HepG2 (cell line): Measurements from ENCODE around the gene CTAGE9. TPM values are rescaled to one million over a fixed set of nuclear protein-coding genes. Genes with fewer than 3 reads are reported as not detected.

ENCODE experiments used
- AHDC1 ChIP-seq: sonication (generic); formaldehyde crosslinking; IDR thresholded peaks from 2 replicates; pipeline ENCODE4 v1.5.1; 2020; ENCODE audit warnings: mild to moderate bottlenecking, missing genetic modification reagents, borderline replicate concordance
- CEBPG ChIP-seq: IDR thresholded peaks from 2 replicates; pipeline ENCODE4 v1.6.1; 2016
- IKZF5 ChIP-seq: IDR thresholded peaks from 2 replicates; pipeline ENCODE4 v1.6.1; 2018; ENCODE audit warnings: missing genetic modification reagents, mild to moderate bottlenecking, missing compliant biosample characterization
- JUN ChIP-seq: sonication (generic); formaldehyde crosslinking; IDR thresholded peaks from 2 replicates; pipeline ENCODE4 v1.4.0; 2020; ENCODE audit warnings: mild to moderate bottlenecking, missing genetic modification reagents
- KDM5A ChIP-seq: fragments of 200-600 bp; sonication (generic); IDR thresholded peaks from 2 replicates; pipeline ENCODE4 v1.7.0; 2018; ENCODE audit warnings: antibody characterized with exemption, mild to moderate bottlenecking, low read length, borderline replicate concordance
- MLLT10 ChIP-seq: sonication (generic); formaldehyde crosslinking; IDR thresholded peaks from 2 replicates; pipeline ENCODE4 v1.4.0; 2020; ENCODE audit warnings: missing genetic modification reagents
- NFATC3 ChIP-seq: sonication (generic); formaldehyde crosslinking; IDR thresholded peaks from 2 replicates; pipeline ENCODE4 v1.5.1; 2020; ENCODE audit warnings: mild to moderate bottlenecking, missing genetic modification reagents
- NFE2 ChIP-seq: sonication (generic); formaldehyde crosslinking; IDR thresholded peaks from 2 replicates; pipeline ENCODE4 v1.4.0; 2020; ENCODE audit warnings: missing genetic modification reagents
- NFIB ChIP-seq: sonication (generic); formaldehyde crosslinking; IDR thresholded peaks from 2 replicates; pipeline ENCODE4 v1.9.0; 2021; ENCODE audit warnings: missing genetic modification reagents, mild to moderate bottlenecking, borderline replicate concordance
- RARA ChIP-seq: IDR thresholded peaks from 2 replicates; pipeline ENCODE4 v1.6.1; 2016; ENCODE audit warnings: missing genetic modification reagents, missing compliant biosample characterization
- SALL2 ChIP-seq: sonication (generic); formaldehyde crosslinking; IDR thresholded peaks from 2 replicates; pipeline ENCODE4 v1.8.1; 2023; ENCODE audit warnings: mild to moderate bottlenecking, missing genetic modification reagents, inconsistent platforms
- TCF7L2 ChIP-seq: IDR thresholded peaks from 2 replicates; pipeline ENCODE4 v1.6.1; 2011; ENCODE audit warnings: mild to moderate bottlenecking, low read depth, low read length, moderate library complexity
- THAP8 ChIP-seq: sonication (generic); formaldehyde crosslinking; IDR thresholded peaks from 2 replicates; pipeline ENCODE4 v1.5.1; 2020; ENCODE audit warnings: missing genetic modification reagents, mild to moderate bottlenecking, borderline replicate concordance
- ZBTB25 ChIP-seq: IDR thresholded peaks from 2 replicates; pipeline ENCODE4 v1.6.1; 2018; ENCODE audit warnings: missing genetic modification reagents
- ZMYM3 ChIP-seq: sonication (generic); formaldehyde crosslinking; IDR thresholded peaks from 2 replicates; pipeline ENCODE4 v1.5.1; 2020; ENCODE audit warnings: mild to moderate bottlenecking, missing genetic modification reagents
- ZNF501 ChIP-seq: sonication (generic); formaldehyde crosslinking; IDR thresholded peaks from 2 replicates; pipeline ENCODE4 v1.5.1; 2020; ENCODE audit warnings: mild to moderate bottlenecking, moderate library complexity, missing genetic modification reagents
- ZNF547 ChIP-seq: sonication (generic); formaldehyde crosslinking; IDR thresholded peaks from 2 replicates; pipeline ENCODE4 v1.5.1; 2020; ENCODE audit warnings: mild to moderate bottlenecking, missing genetic modification reagents
- ZNF780A ChIP-seq: sonication (generic); formaldehyde crosslinking; IDR thresholded peaks from 2 replicates; pipeline ENCODE4 v1.8.0; 2022; ENCODE audit warnings: mild to moderate bottlenecking, missing genetic modification reagents, moderate library complexity
- ZNF781 ChIP-seq: sonication (generic); formaldehyde crosslinking; IDR thresholded peaks from 2 replicates; pipeline ENCODE4 v1.5.1; 2020; ENCODE audit warnings: borderline replicate concordance, mild to moderate bottlenecking, missing genetic modification reagents; ENCODE audit errors: not compliant biosample characterization
- polyA plus RNA-seq, 8 experiments: library from polyadenylated mRNA; depleted of rRNA in 3 of 8; stranded (reverse) in 7 of 8; unstranded in 1 of 8; fragments of >200 nt; fragmentation: Illumina TruSeq in 4 of 8; extraction: Trizol in 4 of 8; gene quantifications; 2 replicates each; pipeline versions ENCODE4 v1.2.1 to v1.2.3, GENCODE V29; 2011 to 2016; ENCODE audit warnings: low read depth in 4 of 8, missing spikeins in 1 of 8, mixed read lengths in 1 of 8; ENCODE audit not compliant: insufficient read depth in 1 of 8
- total RNA-seq, 5 experiments: library from RNA; depleted of rRNA; stranded (reverse); fragments of >200 nt; fragmentation: Illumina TruSeq; extraction: Trizol; gene quantifications; 2 replicates each; pipeline ENCODE4 v1.2.3, GENCODE V29; 2016; ENCODE audit warnings: low read depth in 1 of 5

CTAGE9 gene
- total and polyA plus RNA-seq, 2 of the 13 experiments (the other 11 are each of a cell fraction or from before 2014, with no cell fraction given): not detected

- peak; percentile 30 for TF ChIP-seq ZNF781 (CRISPR knock-in tag)
- 0 out of 2 replicates have a peak, but pooled peaks have one; percentile 33 for TF ChIP-seq NFATC3
- no peak for TF ChIP-seq MLLT10 (CRISPR knock-in tag)
- peak; percentile 83 for TF ChIP-seq JUN
- TF ChIP-seq SALL2 (CRISPR knock-in tag): peak; percentile 59; the same call in 1 of the 2 replicates
- no peak for TF ChIP-seq TCF7L2
- TF ChIP-seq RARA: peak; percentile 90
- TF ChIP-seq NFIB: no peak
- peak; percentile 76 for TF ChIP-seq ZBTB25 (CRISPR knock-in tag)
- TF ChIP-seq IKZF5 (CRISPR knock-in tag): peak; percentile 98
- 0 out of 2 replicates have a peak, but pooled peaks have one; percentile 23 for TF ChIP-seq ZNF501 (CRISPR knock-in tag)
- peak; percentile 63 for TF ChIP-seq CEBPG (CRISPR knock-in tag)
- no peak for TF ChIP-seq NFE2 (CRISPR knock-in tag)
- peak; percentile 79; the same call in 1 of the 2 replicates for TF ChIP-seq ZMYM3 (CRISPR knock-in tag)
- no peak for TF ChIP-seq KDM5A
- TF ChIP-seq ZNF780A: 0 out of 2 replicates have a peak, but pooled peaks have one; percentile 22
- peak; percentile 100 for TF ChIP-seq AHDC1 (CRISPR knock-in tag)
- no peak for TF ChIP-seq THAP8
- TF ChIP-seq ZNF547 (CRISPR knock-in tag): peak; percentile 33; the same call in 1 of the 2 replicates
Measured at GRCh38 chr6:131754715-131755567, 44.1 kb upstream of the CTAGE9 start (continued).
